NCI-H2029 treated with DMSO at 0.1 percent for 48 hours (cell line): ENCODE results near the gene PCNX1.
"Not testable (repeated sequence)": the region's sequence is repeated elsewhere in the genome, so short reads cannot be mapped to it uniquely, and the experiment has no call there.

ENCODE experiments used
- DNase-seq: peaks from one replicate; lab custom pipeline; 2025; lab: John Stamatoyannopoulos, UW

PCNX1 gene

GRCh38 chr14:70907176-70907995 is at the start of gene PCNX1:
Gene PCNX1 (plus strand): TSS chr14:70907459. CDS start chr14:70907851, 392 bp downstream.
- DNase-seq: peak; percentile 19

- no peak for DNase-seq
Measured at GRCh38 chr14:70857496-70857890, 49.8 kb upstream of the PCNX1 start.

DNA sequence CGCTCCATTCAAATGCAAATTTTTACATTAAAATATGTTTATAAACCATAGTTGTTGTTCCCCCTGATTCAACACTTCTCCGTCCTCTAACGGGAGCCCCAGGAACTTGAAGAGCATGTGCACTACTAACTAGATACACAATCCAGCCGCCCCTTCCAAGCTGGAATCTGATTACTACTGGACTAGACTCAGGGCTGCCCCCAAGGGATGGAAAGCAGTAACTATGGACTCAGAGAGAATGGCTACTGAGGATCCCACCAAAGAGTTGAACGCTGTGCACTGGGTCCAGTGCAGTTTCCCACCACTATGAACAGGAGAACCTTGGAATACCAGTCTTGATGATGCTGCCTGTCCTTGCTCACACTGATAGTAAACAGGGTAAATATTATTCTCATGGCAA is 48.6 kb upstream of the PCNX1 start:
- DNase-seq: no peak

DNA sequence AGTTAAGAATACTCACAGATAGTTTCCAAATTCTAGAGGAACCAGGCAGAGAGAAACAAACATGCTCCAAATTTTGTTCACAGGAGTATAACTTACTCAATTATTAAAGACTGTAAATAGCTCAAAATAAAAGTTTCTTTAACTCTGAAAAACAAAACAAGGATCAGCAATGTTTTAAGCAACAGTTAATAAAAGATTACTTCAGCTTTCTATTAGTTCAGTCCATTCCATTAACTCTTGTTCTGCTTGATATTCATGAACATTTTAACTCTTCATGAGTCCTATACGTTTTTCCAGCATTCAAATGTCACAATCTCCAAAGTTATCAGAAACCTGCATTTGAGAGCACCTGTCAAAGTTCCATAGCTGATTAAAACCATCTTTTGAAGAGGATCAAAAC is 40.3 kb upstream of the PCNX1 start:
- not testable (repeated sequence) for DNase-seq

GRCh38 chr14:70871001-70871400 is 36.3 kb upstream of the PCNX1 start:
- no peak for DNase-seq

DNA sequence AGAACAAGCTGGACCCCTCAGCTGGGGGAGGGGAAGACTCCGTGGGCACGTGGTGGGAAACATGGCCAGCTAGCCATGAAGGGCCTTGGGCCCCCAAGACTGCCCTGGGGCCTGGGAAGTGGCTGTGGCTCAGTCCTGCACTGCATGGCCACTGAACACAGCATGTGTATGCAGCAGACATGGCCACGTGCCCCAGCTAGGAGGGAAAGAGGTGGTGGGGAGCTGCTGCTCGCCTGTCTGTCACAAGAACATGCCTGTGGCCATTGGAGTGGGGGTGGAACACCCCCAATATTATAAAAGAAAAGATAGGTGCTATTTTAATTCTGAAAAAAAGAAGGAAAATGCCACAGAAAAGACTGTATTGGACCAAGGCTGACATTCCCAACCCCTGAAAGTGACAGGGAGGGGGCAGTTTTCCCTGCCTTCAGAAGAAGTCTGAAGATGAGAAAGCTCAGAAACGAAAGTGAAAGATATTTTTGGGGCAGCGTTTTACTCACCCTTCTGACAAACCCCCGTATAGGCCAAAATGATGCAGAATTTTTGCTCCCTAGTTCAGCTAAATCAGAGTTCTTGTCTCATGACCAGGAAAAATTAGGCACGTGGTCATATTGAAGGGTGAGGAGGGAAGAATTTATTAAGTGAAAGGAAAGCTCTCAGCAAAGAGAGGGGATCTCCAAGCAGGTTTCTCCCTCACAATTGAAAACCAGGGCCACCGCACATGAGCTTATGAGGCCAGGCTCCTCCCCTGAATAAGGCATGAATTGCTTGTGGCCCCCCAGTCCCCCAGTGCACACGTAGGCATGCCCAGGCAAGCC is 35.2 kb upstream of the PCNX1 start:
- DNase-seq: no peak

DNA sequence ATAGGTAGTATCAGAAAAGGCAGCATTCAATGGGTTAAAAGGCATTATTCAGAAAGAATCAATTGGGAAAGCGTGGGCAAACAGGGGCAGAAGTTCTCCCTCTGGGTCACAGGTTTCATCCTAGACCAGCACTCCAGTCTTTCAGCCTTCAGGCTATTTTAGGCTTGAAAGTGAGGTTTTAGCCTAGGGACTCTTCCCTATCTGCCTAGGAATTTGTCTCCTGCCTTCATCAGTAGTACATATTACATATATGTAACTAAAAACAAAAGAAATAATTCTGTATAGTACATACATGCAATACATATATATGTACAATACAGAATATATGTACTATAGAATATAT is 34.6 kb upstream of the PCNX1 start:
- no peak for DNase-seq

DNA sequence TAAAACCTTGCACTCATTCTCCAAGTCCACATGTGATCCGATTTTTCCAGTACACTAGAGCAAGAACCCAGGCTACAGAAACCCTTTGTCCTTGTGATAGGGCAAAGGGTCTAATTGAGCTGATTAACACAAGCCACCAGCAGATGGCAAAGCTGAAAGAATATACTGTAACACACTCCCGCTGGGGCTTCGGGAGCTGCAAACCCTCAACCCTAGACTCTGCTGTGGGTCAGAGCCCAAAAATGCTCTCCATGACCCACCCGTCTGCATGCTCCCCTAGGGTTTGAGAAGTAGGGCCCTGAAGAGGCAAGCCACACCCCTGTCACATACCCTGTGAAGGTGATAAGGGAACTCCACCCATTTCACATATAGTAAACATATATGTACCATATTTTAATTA is 33.6 kb upstream of the PCNX1 start:
- no peak for DNase-seq

GRCh38 chr14:70875811-70876460 is 31.3 kb upstream of the PCNX1 start:
- DNase-seq: not testable (repeated sequence)

DNA sequence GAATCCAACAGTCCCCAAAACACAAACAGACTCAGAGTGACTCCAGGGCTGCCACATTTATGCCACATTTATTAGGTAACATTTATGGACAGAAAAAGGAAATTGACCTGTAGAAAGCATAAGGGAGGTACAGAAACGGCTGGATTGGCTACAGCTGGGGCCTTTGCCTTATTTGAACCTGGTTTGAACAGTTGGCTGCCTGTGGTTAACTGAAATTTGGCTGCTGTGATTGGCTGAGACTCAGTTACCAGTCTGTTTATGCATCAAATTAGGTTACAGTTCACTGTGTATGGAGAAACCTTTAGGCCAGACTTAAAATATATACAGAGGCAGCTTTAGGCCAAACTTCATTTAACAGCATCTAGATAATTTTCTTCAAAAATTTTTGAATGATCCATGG is 27.8 kb upstream of the PCNX1 start:
- DNase-seq: no peak

- DNase-seq: not testable (repeated sequence)
Measured at GRCh38 chr14:70880888-70881287, 26.4 kb upstream of the PCNX1 start.

GRCh38 chr14:70881549-70882177 is 25.6 kb upstream of the PCNX1 start:
- no peak for DNase-seq

DNA sequence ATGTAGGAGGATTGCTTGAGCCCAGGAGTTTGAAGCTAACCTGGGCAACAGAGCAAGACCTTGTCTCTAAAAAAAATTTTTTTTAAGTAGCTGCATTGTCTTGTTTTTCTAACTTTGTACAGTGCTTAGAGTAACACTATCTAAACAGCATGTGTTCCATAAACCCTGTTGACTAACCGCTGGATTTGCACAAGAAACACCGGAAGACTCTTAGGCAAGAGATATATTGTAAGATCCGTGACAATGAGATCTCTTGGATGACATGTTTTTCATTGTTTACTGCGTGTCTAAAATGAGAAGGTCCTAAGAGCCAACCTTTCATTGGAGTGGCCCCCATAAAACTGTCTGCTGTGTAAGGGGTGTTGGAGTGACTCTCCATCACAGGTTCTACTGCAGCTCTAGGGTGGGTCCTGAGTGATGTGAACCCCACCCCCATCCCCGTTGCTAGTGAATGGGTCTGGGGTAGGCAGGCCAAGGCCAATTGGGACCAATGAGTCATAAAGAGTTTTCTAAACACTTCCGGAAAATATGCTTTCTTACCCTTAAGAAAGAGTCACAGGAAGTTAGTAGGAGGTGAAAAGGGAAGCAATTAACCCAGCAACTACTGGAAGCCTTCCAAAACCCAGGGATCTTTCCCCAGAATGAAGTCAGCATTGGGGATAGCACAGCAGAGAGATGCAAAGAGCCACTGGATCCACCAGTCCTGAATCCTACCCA is 24.3 kb upstream of the PCNX1 start:
- DNase-seq: no peak

- no peak for DNase-seq
Measured at GRCh38 chr14:70884595-70885342, 22.5 kb upstream of the PCNX1 start.

- DNase-seq: no peak
Measured at GRCh38 chr14:70885343-70886022, 21.8 kb upstream of the PCNX1 start.

GRCh38 chr14:70886421-70887206 is 20.6 kb upstream of the PCNX1 start:
- DNase-seq: no peak

DNA sequence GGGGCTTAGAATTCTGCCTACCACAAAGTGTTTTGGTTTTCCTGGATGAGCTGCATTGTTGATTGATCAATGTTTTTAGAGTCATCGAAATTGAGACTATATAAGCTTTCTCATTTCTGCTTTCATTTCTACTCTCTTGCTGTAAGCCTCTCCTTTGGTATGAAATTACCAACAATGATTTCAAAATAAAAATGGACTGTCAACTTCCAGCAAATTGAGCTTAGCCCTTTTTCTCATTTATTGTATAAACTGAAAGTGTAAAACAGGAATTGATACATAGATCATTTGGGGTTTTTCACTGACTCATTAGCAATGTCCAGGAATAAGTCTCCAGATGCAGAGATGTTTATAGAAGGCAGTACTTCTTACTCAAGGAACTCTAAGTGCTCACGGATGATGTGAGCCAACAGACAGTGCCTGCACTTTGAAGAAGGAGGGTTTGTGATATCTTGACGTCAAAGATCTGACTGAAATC is 20.0 kb upstream of the PCNX1 start:
- DNase-seq: no peak

- DNase-seq: no peak
Measured at GRCh38 chr14:70887737-70888499, 19.3 kb upstream of the PCNX1 start.
